Smooth muscle cell of the coronary artery (primary cell): ENCODE data around the gene FNDC3A. TPM values are rescaled to one million over a fixed set of nuclear protein-coding genes. Genes with fewer than 3 reads are reported as not detected.

Source experiments
- total RNA-seq: library from RNA; depleted of rRNA; stranded (reverse); fragments of >200 nt; gene quantifications from 2 replicates; pipeline ENCODE4 v1.2.3, GENCODE V29; 2014; ENCODE audit warnings: low replicate concordance

Gene FNDC3A
- total RNA-seq, result 38.7 and 40.8 TPM in 2 replicates

GRCh38 chr13:48975856-48976575, at the start of gene FNDC3A:
TSS of gene FNDC3A (plus strand) at chr13:48975912. CDS start at chr13:49006191, 30,279 bp downstream.

GRCh38 chr13:49220036-49220855, 244.5 kb downstream of the FNDC3A start, which contains the start of gene MLNR:
TSS of gene MLNR (plus strand) at chr13:49220338. CDS start at chr13:49220338, 0 bp downstream.

GRCh38 chr13:49247643-49248621, 272.2 kb downstream of the FNDC3A start, which contains the start of gene CDADC1:
TSS of gene CDADC1 (plus strand) at chr13:49247925. CDS start at chr13:49248038, 113 bp downstream.

Other genes starting within 250 kb of the FNDC3A start
- gene MLNR, start 244.4 kb downstream of the FNDC3A start, total RNA-seq, result not detected in 2 replicates